HG02938 (cell line): ENCODE results near the gene CD7.

Source experiments
- ATAC-seq: cut with Tn5 transposase; IDR thresholded peaks from one replicate; pipeline ENCODE4 v1.9.1; 2021; ENCODE audit warnings: mild to moderate bottlenecking, moderate library complexity; ENCODE audit not compliant: unreplicated experiment

The CD7 gene

DNA sequence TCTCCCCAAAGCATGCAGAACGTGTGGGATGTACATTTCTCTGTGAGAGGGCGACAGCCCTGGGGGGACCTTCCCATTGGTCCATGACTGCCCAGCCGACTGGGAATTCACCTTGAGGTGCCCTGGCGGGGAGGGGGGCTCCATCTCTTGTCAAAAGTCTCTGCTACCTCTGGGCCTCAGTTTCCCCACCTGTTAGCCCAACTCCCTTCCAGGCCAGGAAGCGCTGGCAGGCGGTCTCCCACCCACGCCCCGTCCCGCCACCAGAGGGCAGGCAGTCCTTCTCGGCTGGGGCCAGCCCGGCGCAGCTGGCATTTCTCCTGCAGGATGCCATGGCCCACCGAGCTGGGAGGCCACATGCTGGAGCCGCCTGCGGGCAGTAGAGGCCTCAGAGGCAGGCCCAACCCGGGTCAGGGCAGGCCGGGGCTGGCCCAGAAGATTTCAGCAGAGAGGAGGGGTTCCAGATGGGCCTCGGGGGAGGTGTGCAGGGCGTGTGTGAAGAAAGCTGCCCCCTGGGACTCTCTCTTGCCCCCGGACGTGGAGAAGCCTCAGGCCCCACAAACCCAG, 16.6 kb downstream of the CD7 start:
- ATAC-seq = no peak

DNA sequence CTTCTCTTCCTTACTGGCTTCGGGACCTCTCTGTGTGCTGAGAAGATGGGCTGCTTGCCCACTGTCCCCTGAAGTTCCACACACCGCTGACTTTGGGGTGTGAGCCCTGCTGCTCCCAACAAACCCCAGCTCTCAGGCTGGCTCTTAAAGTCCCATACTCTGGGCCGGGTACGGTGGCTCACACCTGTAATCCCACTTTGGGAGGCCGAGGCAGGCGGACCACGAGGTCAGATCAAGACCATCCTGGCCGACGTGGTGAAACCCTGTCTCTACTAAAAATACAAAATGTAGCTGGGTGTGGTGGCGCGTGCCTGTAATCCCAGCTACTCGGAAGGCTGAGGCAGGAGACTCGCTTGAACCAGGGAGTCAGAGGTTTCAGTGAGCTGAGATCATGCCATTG, 17.2 kb downstream of the CD7 start:
- no peak for ATAC-seq

DNA sequence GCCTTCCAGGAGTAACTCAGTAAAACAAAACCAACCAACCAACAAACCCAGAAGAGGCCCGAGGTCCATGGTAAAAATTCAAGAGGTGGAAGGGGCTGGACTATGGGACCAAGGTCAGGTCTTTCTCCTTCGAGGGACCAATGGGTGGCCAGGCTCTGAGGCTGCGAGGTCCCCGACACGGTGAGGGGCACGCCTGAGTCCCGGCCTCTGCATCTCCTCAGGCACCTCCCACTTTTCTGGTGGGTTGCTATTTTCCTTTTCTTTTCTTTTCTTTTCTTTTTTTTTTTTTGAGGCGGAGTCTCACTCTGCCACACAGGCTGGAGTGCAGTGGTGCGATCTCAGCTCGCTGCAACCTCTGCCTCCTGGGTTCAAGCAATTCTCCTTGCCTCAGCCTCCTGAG, 18.0 kb downstream of the CD7 start:
- ATAC-seq = no peak

DNA sequence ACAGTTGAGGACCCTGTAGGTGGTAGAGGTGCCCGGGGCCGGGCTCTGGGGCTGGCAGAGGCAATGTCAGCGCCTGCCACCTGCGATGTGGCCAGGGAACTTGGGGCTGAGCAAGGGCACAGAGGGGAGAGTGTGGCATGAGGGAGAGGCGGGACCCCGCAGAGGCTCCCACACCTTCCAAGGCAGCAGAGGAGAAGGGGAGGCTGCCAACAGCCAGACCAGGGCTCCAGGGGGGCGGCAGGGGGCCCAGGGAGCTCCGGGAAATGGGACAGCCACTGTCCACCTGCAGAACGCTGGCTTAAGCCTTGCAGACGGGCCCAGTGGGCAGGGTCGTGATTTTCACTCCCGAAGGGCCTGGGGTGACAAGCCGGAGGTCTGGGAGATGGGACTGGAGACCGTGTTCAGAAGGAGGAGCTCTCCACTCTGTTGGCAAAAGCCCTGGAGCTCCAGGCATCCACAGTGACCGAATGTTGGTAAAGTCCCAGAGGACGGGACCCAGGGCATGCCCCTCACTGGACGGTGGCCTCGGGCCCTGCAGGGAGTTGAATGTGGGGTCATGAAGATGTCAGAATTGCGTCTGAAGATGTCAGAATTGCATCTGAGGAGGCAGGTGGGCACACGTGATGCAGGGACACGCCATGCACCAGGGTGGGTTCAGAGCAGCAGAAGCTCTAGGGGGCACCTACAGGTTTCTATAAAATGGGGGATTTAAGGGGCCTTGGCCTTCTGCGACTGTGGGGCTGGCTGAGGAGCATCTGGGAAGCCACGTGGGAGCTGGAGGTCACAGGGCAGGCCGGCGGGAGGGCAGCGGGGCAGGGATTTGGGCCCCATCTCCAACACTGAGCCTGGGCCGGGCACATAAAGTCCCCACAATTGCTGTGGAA, 18.6 kb downstream of the CD7 start:
- ATAC-seq = no peak

DNA sequence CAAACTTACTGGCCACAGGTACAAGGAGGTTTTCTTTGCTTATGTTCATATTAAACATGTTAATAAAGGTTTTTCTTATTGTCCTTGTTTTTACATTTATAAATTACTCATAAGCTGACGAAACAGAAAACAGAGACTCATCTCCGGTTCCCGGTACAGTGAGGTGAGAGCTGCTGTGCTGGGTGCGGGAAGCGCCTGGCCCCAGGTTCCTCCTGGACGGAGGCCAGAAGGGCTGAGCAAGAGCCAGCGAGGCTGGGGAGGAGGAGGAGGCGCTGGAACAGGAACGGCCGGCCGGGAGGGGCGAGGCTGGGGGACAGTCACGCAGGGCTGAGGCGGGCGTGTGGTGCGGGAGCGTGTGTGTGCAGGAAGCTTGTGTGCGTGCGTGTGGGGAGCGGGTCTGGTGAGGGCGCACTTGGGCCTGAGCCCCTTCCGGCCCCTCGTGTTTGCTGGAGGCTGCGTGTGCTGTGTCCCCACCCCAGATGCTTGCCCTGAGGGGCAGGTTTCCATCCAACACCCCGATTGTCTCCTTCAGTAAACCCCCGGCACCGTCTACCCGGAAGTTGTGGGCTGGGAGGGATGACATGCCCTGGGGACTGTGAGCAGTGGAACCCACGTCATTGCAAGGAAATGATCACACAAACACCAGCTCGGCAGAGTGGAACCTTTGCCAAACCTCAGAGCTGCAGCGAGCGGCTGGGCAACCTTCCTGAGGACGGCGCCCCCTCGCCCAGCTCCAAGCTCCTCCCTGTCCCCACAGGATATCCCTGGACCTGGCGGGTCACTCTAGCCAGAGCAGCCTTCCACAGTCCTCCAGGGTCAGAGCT, 19.5 kb downstream of the CD7 start:
- ATAC-seq = peak; percentile 53

DNA sequence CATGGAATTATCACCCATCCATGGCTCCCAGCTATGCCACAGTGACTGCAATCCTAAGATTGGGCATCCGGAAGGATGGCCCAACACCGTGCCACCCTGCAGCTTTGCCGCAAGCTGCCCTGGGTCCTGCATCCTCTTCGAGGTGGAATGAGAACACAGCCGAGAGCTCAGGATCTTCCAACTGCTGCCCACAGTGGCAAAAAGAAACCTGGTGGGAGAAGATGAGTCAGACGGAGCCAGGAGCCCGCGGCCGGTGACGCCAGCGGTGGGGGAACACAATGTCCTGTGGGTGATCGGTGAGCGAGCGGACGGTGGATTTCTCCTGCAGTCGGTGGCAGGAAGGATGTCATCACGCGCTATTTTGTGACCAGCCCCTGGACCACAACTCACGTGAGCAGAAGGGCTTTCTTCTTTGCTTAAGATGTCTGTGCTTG, 20.1 kb downstream of the CD7 start:
- peak; percentile 21 for ATAC-seq

DNA sequence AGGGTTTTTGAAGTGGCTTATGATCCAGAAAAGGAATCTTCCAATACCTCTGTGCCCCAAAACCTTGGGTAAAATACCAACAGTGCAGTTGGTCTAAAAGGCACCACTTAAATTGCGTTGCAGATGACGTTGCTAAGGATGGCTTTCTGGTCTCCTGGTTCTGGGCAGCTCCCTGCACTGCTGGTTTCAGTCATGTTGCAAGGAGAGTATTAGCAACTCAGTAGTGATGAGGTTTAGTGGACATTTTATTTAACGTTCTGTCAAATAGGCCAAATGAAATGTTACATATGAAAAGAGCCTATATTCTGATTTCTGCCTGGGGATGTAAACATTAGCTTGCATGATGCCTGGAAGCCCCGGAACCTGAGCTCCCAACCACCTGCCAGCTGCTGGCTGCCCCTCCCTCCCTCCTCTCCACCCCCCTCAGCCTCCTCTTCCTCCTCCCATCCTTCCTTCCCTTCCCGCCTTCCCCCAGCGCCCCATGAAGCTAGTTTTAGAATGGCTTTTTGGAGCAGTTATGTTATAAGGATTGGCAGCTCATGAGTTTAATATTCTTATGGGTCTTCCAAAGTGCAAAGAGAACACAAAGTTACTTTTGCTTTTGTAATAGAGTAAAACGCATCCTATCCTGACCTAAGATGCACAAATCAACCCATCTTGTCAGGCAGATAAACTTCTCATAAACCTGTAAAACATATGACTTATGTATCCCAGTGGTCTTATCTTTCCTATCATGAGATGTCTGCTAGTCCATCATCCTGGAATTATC, 20.7 kb downstream of the CD7 start:
- no peak for ATAC-seq

DNA sequence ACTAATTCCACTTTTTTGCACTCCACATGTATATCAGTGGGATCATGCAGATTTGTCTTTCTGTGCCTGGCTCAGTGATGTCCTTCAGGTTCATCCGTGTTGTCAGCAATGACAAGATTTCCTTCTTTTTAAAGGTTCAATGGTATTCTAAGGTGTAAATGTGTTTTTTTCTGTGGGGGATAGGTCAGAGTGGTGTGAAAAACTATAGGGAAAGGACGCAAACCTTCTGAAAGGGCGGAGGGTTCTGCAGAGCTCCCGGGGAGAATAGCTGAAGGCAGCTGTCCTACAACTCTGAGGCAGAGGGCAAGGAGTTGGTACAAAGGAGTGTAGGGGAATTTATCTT, 22.0 kb downstream of the CD7 start:
- no peak for ATAC-seq

DNA sequence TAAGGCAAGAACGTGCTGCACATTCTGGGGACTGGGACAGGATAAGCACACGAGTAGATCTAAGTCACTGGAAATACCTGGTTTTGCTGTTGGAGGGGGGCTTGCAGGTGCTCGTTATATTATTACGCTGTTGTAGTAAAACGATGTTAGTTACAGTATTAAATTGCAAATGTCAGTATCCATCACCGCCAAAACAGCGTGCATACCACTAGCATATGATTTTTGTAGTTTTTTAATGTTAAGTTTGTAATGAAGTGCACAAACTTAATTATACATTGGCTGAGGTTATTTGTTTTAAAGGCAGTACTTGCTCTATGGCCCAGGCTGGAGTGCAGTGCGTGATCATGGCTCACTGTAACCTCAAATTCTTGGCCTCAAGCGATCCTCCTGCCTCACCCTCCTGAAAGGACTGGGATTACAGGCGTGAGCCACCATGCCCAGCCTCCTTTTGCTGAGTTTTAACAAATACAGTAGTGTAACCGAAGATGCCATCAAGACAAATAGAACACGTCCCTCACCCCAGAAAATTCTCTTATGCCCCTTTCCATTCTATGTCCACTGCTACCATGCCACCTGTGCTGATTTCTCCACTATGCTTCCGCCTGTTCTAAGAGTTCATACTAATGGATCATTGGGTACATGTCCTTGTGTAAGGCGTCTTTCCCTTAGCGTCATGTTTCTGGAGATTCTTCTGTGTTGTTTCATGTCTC, 23.2 kb downstream of the CD7 start:
- no peak for ATAC-seq

DNA sequence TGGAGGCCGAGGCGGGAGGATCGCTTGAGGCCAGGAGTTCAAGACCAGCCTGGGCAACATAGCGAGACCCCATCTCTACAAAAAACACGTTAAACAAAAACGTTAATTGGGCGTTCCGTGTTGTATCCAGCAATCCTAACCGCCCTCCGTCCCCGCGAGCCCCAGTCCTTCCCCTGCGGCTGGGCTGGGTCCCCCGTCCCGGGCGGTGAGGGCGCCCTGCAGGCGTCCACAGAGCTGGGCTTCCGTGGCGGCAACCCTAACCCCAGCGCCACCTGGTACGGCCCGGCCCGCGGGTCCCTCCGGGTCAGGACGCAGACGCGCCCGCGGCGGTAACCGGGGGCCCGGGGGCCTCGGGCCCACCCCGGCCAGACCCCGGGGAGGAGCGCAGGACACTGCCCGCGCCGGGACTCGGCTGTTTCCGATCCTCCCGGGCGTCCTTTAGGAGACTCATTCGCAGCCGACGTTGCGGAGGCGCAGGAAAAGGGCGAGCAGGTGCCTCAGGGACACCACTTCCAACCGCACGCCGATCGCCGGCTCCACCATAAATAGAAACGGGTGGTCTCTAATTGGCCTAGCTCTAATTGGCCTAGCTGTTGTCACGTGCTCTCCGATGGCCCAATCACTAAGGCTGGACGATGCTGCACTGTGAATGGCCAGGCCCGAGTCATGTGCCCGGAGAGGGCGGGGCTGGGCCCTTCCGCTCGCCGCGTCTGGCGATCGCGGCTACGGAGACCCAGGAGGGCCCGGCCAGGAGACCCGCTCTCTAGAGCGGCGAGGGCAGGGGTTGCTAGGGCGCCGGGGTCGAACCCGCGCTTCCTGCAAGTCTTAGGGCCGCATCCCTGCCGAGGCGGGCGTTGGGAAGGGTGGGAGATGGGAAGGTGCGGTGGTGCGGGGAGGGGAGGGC, 24.9 kb downstream of the CD7 start:
- ATAC-seq = peak; percentile 93

DNA sequence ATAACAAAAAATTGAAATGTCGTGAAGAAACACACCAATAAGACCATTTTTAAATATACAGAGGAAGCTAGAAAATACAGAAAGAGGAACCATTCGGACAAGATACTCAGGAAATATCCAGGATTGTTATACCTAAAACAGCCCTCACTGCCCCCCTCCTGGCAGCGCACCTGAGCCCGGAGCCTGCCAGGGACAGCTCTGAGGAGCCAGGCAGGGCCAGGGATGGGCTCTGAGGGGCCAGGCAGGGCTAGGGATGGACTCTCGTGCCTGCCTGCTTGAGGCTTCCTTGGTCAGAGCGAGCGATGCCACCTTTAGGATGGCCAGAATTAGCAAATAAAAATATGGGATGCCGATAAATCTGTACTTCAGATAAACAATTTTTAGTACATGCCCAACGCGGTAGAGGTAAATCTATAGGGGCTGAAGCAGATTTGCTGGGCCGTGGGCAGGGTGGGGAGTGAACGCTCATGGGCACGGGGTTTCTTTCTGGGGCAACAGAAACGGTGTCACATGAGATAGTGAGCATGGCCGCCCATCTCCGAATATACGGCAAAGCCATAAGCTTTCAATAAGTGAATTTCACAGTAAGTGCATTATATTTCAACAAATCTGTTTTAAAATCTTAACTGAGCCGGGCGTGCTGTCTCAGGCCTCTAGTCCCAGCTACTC, 25.7 kb downstream of the CD7 start:
- no peak for ATAC-seq

DNA sequence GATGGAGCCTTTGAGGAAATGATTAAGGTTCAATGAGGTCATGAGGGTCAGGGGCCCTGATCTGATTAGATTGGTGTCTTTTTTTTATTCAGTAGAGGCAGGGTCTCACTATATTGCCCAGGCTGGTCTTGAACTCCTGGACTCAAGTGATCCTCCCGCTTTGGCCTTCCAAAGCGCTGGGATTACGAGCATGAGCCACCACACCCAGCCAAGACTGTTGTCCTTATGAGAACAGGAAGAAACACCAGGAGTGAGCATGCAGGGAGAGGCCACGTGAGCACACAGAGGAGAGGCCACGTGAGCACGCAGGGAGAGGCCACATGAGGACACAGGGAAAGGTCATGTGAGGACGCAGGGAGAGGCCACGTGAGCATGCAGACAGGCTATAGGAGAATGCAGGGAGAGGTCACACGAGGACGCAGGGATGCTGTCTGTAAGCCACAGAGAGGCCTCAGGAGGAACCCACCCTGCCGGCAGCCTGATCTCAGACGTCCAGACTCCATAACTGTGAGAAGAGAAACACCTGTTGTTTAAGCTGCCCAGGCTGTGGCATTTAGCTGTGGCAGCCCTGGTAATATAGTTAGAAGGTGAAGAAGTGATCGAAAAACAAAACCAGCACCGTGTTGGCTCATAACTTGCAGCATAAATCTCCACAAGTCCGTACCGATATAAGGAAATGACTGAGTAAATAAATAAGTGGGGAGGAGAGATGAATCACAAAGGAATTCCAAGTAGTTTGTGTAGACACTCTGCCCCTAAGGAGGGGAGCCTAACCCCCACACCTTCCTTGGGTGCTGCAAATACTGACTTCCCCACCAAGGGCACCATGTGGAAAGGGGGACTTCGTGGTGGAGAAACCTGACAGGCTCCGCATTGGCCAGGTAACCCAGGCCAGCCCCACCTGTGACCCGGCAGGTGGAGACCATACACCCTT, 29.3 kb downstream of the CD7 start:
- no peak for ATAC-seq

DNA sequence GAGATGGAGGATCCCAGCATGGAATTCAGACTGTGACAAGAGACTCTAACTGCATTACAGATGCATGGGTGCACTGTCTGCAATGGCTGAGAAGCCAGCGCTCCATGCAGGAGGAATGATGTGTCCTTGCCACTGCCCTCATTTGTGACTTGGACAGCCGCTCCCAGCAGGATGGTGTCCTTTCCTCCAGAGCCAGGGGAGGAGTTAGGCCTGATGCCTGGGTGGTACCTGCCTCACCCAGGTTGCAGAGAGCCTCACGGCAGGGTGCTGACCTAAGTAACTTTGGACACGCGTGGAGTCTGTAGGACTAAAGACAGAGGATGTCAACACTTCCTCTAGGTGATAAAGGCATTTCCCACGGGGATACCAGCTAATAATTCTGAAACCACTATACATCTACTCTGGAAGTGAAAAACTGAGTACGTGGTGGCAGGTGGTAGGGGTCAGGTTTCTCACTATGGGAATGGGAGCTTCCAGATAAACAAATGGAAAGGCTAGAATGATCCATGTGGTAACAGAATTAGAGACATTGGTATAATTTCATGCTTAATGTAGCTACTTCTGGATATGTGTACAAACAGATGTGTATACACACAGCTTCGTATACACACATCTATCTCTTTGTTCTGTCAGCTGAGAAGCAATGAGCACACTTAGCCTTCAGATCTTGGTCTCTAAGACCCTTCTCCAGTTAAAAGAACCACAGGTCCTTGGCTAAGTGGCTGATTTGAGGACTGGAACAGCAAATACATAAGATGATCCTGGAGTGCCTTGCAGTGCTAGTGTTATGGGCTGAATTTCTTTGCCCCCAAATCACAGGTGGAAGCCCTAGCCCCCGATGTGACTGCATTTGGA, 30.2 kb downstream of the CD7 start:
- no peak for ATAC-seq

DNA sequence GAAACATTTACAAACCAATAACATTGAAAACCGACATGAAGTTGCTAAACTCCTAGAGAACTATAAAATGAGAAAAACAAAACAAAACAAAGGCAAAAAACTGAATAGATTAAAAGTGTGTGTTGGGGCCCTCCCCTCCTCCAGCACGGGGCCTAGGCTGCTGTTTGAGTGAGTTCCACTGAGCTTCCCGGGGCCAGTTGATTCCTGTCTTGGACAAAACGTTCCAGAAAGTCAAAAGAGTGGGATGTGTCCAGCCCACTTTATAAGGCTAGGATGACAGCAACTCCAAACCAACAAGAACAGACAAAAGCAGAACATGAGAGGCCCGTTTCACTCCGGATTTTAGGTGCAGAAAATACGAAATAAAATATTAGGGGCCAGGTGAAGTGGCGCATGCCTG, 32.3 kb downstream of the CD7 start:
- no peak for ATAC-seq

DNA sequence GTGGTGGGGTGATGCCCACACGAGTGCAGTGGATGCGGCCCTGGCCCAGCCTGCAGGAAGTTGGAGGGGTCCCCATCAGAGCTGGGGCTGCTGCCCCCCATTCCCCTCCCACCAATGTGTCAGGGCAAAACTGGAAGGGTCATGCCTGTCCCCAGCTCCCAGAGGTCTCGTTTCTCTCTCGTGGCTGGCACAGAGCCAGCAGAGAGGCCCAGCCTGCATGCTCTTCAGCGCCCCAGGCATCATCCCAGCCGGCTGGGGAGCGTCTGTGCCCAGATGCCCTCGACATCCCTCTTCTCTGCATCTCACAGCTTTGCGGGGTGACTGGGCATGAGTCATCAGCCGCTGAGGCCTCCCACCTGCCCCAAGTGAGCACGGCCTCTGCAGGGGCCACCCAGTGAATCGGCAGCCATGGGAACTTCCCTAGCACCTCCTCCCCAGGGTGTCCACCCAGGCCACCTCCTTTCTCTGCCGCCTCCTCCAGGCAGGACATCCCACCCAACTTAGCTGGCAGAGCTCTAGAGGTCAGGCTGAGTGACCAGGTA, 34.1 kb downstream of the CD7 start:
- no peak for ATAC-seq
